HepG2 (cell line): Measurements from ENCODE around the gene TMEM167A. TPM values are rescaled to one million over a fixed set of nuclear protein-coding genes. Genes with fewer than 3 reads are reported as not detected.

Experiments used
- EZH2 ChIP-seq: conservative IDR thresholded peaks from 2 replicates; pipeline ENCODE4 v1.6.1; 2012; ENCODE audit warnings: mild to moderate bottlenecking, low read depth, low read length, moderate library complexity
- GMEB2 ChIP-seq: IDR thresholded peaks from 2 replicates; pipeline ENCODE4 v1.6.1; 2016; ENCODE audit warnings: missing biosample characterization, missing genetic modification reagents, low read depth
- MYC ChIP-seq: sonication (generic); formaldehyde crosslinking; IDR thresholded peaks from 2 replicates; pipeline ENCODE4 v1.9.0; 2021; ENCODE audit warnings: missing genetic modification reagents, borderline replicate concordance
- NRL ChIP-seq: sonication (generic); formaldehyde crosslinking; IDR thresholded peaks from 2 replicates; pipeline ENCODE4 v1.5.0; 2020; ENCODE audit warnings: missing genetic modification reagents, mild to moderate bottlenecking, moderate library complexity, borderline replicate concordance
- SALL2 ChIP-seq: sonication (generic); formaldehyde crosslinking; IDR thresholded peaks from 2 replicates; pipeline ENCODE4 v1.8.1; 2023; ENCODE audit warnings: mild to moderate bottlenecking, missing genetic modification reagents, inconsistent platforms
- SIN3B ChIP-seq: fragments of 150-350 bp; IDR thresholded peaks from 2 replicates; pipeline ENCODE4 v1.6.1; 2014; ENCODE audit warnings: low read length
- SRSF4 ChIP-seq: fragments of 200-400 bp; formaldehyde crosslinking; IDR thresholded peaks from one replicate; pipeline ENCODE4 v1.6.1; 2018; ENCODE audit warnings: mild to moderate bottlenecking, low read depth, low read length, moderate library complexity; ENCODE audit not compliant: poor library complexity, severe bottlenecking
- XBP1 ChIP-seq: sonication (generic); formaldehyde crosslinking; IDR thresholded peaks from 2 replicates; pipeline ENCODE4 v1.5.0; 2020; ENCODE audit warnings: missing genetic modification reagents
- ZC3H13 ChIP-seq: sonication (generic); formaldehyde crosslinking; IDR thresholded peaks from 2 replicates; pipeline ENCODE4 v1.8.1; 2023; ENCODE audit warnings: mild to moderate bottlenecking, missing genetic modification reagents, moderate library complexity
- ZFP36 ChIP-seq: fragments of 150-350 bp; IDR thresholded peaks from 2 replicates; pipeline ENCODE4 v1.6.1; 2018; ENCODE audit warnings: borderline replicate concordance, low read length, low read depth; ENCODE audit not compliant: partially characterized antibody
- ZFP41 ChIP-seq: sonication (generic); formaldehyde crosslinking; IDR thresholded peaks from 2 replicates; pipeline ENCODE4 v1.4.0; 2020; ENCODE audit warnings: mild to moderate bottlenecking, missing genetic modification reagents, borderline replicate concordance
- ZNF282 ChIP-seq: fragments of 450-650 bp; IDR thresholded peaks from 2 replicates; pipeline ENCODE4 v1.6.1; 2018; ENCODE audit not compliant: partially characterized antibody
- ZNF670 ChIP-seq: sonication (generic); formaldehyde crosslinking; IDR thresholded peaks from 2 replicates; pipeline ENCODE4 v1.8.0; 2022; ENCODE audit warnings: mild to moderate bottlenecking, missing genetic modification reagents, borderline replicate concordance
- ZNF775 ChIP-seq: sonication (generic); formaldehyde crosslinking; IDR thresholded peaks from 2 replicates; pipeline ENCODE4 v1.4.0; 2020; ENCODE audit warnings: missing genetic modification reagents, mild to moderate bottlenecking, moderate library complexity, borderline replicate concordance
- polyA plus RNA-seq, 8 experiments: library from polyadenylated mRNA; depleted of rRNA in 3 of 8; stranded (reverse) in 7 of 8; unstranded in 1 of 8; fragments of >200 nt; fragmentation: Illumina TruSeq in 4 of 8; extraction: Trizol in 4 of 8; gene quantifications; 2 replicates each; pipeline versions ENCODE4 v1.2.1 to v1.2.3, GENCODE V29; 2011 to 2016; ENCODE audit warnings: low read depth in 4 of 8, missing spikeins in 1 of 8, mixed read lengths in 1 of 8; ENCODE audit not compliant: insufficient read depth in 1 of 8
- total RNA-seq, 5 experiments: library from RNA; depleted of rRNA; stranded (reverse); fragments of >200 nt; fragmentation: Illumina TruSeq; extraction: Trizol; gene quantifications; 2 replicates each; pipeline ENCODE4 v1.2.3, GENCODE V29; 2016; ENCODE audit warnings: low read depth in 1 of 5
- TF ChIP-seq, protein P1 (sequence below): sonication (generic); formaldehyde crosslinking; IDR thresholded peaks from 2 replicates; pipeline ENCODE4 v1.9.0; 2021; ENCODE audit warnings: mild to moderate bottlenecking, missing genetic modification reagents
- TF ChIP-seq, protein P2 (sequence below): sonication (generic); formaldehyde crosslinking; IDR thresholded peaks from 2 replicates; pipeline ENCODE4 v1.5.0; 2020; ENCODE audit warnings: mild to moderate bottlenecking, missing genetic modification reagents

The TMEM167A gene
- total and polyA plus RNA-seq, 2 of the 13 experiments (the other 11 are each of a cell fraction or from before 2014, with no cell fraction given): 47.0 to 78.7 TPM

- TF ChIP-seq ZC3H13 (no peak), ZFP36 (no peak), NRL (CRISPR knock-in tag) (peak; percentile 79; the same call in 1 of the 2 replicates), ZNF775 (CRISPR knock-in tag) (no peak), ZNF670 (CRISPR knock-in tag) (no peak), SALL2 (CRISPR knock-in tag) (no peak), SIN3B (peak; percentile 12; the same call in 1 of the 2 replicates), ZFP41 (CRISPR knock-in tag) (no peak), EZH2 (no peak), SRSF4 (no peak), MYC (CRISPR knock-in tag) (peak; percentile 73), XBP1 (CRISPR knock-in tag) (0 out of 2 replicates have a peak, but pooled peaks have one; percentile 49), GMEB2 (CRISPR knock-in tag) (peak; percentile 48; the same call in 1 of the 2 replicates), ZNF282 (no peak)
- TF ChIP-seq, protein P1, sequence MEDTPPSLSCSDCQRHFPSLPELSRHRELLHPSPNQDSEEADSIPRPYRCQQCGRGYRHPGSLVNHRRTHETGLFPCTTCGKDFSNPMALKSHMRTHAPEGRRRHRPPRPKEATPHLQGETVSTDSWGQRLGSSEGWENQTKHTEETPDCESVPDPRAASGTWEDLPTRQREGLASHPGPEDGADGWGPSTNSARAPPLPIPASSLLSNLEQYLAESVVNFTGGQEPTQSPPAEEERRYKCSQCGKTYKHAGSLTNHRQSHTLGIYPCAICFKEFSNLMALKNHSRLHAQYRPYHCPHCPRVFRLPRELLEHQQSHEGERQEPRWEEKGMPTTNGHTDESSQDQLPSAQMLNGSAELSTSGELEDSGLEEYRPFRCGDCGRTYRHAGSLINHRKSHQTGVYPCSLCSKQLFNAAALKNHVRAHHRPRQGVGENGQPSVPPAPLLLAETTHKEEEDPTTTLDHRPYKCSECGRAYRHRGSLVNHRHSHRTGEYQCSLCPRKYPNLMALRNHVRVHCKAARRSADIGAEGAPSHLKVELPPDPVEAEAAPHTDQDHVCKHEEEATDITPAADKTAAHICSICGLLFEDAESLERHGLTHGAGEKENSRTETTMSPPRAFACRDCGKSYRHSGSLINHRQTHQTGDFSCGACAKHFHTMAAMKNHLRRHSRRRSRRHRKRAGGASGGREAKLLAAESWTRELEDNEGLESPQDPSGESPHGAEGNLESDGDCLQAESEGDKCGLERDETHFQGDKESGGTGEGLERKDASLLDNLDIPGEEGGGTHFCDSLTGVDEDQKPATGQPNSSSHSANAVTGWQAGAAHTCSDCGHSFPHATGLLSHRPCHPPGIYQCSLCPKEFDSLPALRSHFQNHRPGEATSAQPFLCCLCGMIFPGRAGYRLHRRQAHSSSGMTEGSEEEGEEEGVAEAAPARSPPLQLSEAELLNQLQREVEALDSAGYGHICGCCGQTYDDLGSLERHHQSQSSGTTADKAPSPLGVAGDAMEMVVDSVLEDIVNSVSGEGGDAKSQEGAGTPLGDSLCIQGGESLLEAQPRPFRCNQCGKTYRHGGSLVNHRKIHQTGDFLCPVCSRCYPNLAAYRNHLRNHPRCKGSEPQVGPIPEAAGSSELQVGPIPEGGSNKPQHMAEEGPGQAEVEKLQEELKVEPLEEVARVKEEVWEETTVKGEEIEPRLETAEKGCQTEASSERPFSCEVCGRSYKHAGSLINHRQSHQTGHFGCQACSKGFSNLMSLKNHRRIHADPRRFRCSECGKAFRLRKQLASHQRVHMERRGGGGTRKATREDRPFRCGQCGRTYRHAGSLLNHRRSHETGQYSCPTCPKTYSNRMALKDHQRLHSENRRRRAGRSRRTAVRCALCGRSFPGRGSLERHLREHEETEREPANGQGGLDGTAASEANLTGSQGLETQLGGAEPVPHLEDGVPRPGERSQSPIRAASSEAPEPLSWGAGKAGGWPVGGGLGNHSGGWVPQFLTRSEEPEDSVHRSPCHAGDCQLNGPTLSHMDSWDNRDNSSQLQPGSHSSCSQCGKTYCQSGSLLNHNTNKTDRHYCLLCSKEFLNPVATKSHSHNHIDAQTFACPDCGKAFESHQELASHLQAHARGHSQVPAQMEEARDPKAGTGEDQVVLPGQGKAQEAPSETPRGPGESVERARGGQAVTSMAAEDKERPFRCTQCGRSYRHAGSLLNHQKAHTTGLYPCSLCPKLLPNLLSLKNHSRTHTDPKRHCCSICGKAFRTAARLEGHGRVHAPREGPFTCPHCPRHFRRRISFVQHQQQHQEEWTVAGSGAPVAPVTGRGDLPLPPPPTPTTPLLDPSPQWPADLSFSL (CRISPR knock-in tag): no peak
- TF ChIP-seq, protein P2, sequence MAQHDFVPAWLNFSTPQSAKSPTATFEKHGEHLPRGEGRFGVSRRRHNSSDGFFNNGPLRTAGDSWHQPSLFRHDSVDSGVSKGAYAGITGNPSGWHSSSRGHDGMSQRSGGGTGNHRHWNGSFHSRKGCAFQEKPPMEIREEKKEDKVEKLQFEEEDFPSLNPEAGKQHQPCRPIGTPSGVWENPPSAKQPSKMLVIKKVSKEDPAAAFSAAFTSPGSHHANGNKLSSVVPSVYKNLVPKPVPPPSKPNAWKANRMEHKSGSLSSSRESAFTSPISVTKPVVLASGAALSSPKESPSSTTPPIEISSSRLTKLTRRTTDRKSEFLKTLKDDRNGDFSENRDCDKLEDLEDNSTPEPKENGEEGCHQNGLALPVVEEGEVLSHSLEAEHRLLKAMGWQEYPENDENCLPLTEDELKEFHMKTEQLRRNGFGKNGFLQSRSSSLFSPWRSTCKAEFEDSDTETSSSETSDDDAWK (CRISPR knock-in tag): no peak
Observed at GRCh38 chr5:83076742-83077661, at the start of gene TMEM167A, which contains the start of gene XRCC4 (continued).
